ENCODE results near the gene TUNAR. TPM values are rescaled to one million over a fixed set of nuclear protein-coding genes. Genes with fewer than 3 reads are reported as not detected.

Gene TUNAR
- total RNA-seq, 1 donor from 2014 or later = not detected

GRCh38 chr14:95855606-95856005 lies 21.0 kb upstream of the TUNAR start:
- no peaks in the 10 kb centered on the region for H3K36me3 Mint-ChIP-seq
- no peak for DNase-seq (ENCODE audit: low spot score in 2 of 2, unreplicated experiment in 2 of 2)
- no peak overlapping the region for H3K4me3 Mint-ChIP-seq
- TF ChIP-seq CTCF (IDR thresholded peaks at IDR 0.05; ENCODE audit: unreplicated experiment) = no peak
- H3K27me3 Mint-ChIP-seq (ENCODE audit: low read depth) = peaks cover 54% of the 10 kb centered on the region
- no peaks in the 10 kb centered on the region for H3K4me1 Mint-ChIP-seq
- no peak overlapping the region for H3K27ac Mint-ChIP-seq
- H3K9me3 Mint-ChIP-seq = peaks cover 4% of the 10 kb centered on the region

- no peak for DNase-seq (ENCODE audit: low spot score in 2 of 2, unreplicated experiment in 2 of 2)
- no peak overlapping the region for H3K4me3 Mint-ChIP-seq
- H3K27ac Mint-ChIP-seq = no peak overlapping the region
- no peaks in the 10 kb centered on the region for H3K9me3 Mint-ChIP-seq
- H3K27me3 Mint-ChIP-seq (ENCODE audit: low read depth) = peaks cover 44% of the 10 kb centered on the region
- no peaks in the 10 kb centered on the region for H3K4me1 Mint-ChIP-seq
- TF ChIP-seq CTCF (IDR thresholded peaks at IDR 0.05; ENCODE audit: unreplicated experiment) = no peak
- H3K36me3 Mint-ChIP-seq = no peaks in the 10 kb centered on the region
Observed at GRCh38 chr14:95857275-95857674, 19.4 kb upstream of the TUNAR start.

- Mint-ChIP-seq H3K4me1 (no peaks in the 10 kb centered on the region), H3K27me3 (ENCODE audit: low read depth) (peaks cover 34% of the 10 kb centered on the region), H3K9me3 (no peaks in the 10 kb centered on the region), H3K36me3 (no peaks in the 10 kb centered on the region), H3K27ac (no peak overlapping the region), H3K4me3 (no peak overlapping the region)
- no peak for TF ChIP-seq CTCF (IDR thresholded peaks at IDR 0.05; ENCODE audit: unreplicated experiment)
- DNase-seq (ENCODE audit: low spot score in 2 of 2, unreplicated experiment in 2 of 2) = no peak
Observed at GRCh38 chr14:95858893-95859292, 17.7 kb upstream of the TUNAR start.

- Mint-ChIP-seq H3K36me3 (no peaks in the 10 kb centered on the region), H3K27me3 (ENCODE audit: low read depth) (peaks cover 51% of the 10 kb centered on the region), H3K27ac (no peak overlapping the region), H3K4me3 (no peak overlapping the region), H3K4me1 (no peaks in the 10 kb centered on the region), H3K9me3 (no peaks in the 10 kb centered on the region)
- DNase-seq (ENCODE audit: low spot score in 2 of 2, unreplicated experiment in 2 of 2) = no peak
- no peak for TF ChIP-seq CTCF (IDR thresholded peaks at IDR 0.05; ENCODE audit: unreplicated experiment)
Observed at GRCh38 chr14:95862243-95862642, 14.4 kb upstream of the TUNAR start.

- no peaks in the 10 kb centered on the region for H3K36me3 Mint-ChIP-seq
- H3K4me1 Mint-ChIP-seq = no peaks in the 10 kb centered on the region
- DNase-seq (ENCODE audit: low spot score in 2 of 2, unreplicated experiment in 2 of 2) = no peak
- H3K27ac Mint-ChIP-seq = no peak overlapping the region
- TF ChIP-seq CTCF (IDR thresholded peaks at IDR 0.05; ENCODE audit: unreplicated experiment) = no peak
- no peak overlapping the region for H3K4me3 Mint-ChIP-seq
- no peaks in the 10 kb centered on the region for H3K9me3 Mint-ChIP-seq
- H3K27me3 Mint-ChIP-seq (ENCODE audit: low read depth) = peaks cover 54% of the 10 kb centered on the region
Observed at GRCh38 chr14:95863295-95863694, 13.3 kb upstream of the TUNAR start.

- Mint-ChIP-seq H3K4me3 (no peak overlapping the region), H3K9me3 (no peaks in the 10 kb centered on the region), H3K36me3 (no peaks in the 10 kb centered on the region), H3K27ac (no peak overlapping the region), H3K4me1 (no peaks in the 10 kb centered on the region), H3K27me3 (ENCODE audit: low read depth) (peaks cover 87% of the 10 kb centered on the region)
- TF ChIP-seq CTCF (IDR thresholded peaks at IDR 0.05; ENCODE audit: unreplicated experiment) = no peak
- DNase-seq (ENCODE audit: low spot score in 2 of 2, unreplicated experiment in 2 of 2) = no peak
Observed at GRCh38 chr14:95869776-95870175, 6.9 kb upstream of the TUNAR start.
